WTC11 (cell line): Measurements from ENCODE around the gene CDS1.

Experiments used
- HMGA2 ChIP-seq: fragments of 250-450 bp; sonication (Bioruptor Pico); IDR thresholded peaks from 2 replicates; pipeline ENCODE4 v1.4.0; 2021; ENCODE audit warnings: mild to moderate bottlenecking, moderate library complexity
- NFYB ChIP-seq: sonication (generic); formaldehyde crosslinking; conservative IDR thresholded peaks from 2 replicates; pipeline ENCODE4 v1.8.0; 2022; ENCODE audit warnings: low read depth, missing genetic modification reagents
- TF ChIP-seq, protein P1 (sequence below): fragments of 200-600 bp; IDR thresholded peaks from 2 replicates; pipeline ENCODE4 v1.8.0; 2022; ENCODE audit warnings: antibody characterized with exemption

DNA sequence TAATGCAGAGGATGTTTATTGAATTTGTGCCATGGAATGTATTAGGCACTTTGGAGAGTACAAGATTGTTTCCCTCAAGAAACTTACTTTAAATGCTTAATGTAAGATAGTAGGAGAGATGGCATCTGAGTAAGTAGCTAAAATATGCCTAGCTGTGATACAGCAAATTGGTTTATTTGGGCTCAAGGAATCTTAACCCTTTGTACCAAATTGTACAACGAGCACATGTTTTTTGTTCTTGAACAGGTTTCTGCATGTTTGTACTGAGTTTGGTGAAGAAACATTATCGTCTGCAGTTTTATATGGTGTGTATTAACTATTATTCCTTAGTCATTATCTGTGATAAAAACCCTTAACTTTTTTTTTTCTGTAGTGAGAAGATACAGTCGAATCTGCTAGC lies 48.6 kb downstream of the CDS1 start:
- TF ChIP-seq NFYB (CRISPR knock-in tag) (no peak), HMGA2 (CRISPR knock-in tag) (no peak)
- TF ChIP-seq, protein P1, sequence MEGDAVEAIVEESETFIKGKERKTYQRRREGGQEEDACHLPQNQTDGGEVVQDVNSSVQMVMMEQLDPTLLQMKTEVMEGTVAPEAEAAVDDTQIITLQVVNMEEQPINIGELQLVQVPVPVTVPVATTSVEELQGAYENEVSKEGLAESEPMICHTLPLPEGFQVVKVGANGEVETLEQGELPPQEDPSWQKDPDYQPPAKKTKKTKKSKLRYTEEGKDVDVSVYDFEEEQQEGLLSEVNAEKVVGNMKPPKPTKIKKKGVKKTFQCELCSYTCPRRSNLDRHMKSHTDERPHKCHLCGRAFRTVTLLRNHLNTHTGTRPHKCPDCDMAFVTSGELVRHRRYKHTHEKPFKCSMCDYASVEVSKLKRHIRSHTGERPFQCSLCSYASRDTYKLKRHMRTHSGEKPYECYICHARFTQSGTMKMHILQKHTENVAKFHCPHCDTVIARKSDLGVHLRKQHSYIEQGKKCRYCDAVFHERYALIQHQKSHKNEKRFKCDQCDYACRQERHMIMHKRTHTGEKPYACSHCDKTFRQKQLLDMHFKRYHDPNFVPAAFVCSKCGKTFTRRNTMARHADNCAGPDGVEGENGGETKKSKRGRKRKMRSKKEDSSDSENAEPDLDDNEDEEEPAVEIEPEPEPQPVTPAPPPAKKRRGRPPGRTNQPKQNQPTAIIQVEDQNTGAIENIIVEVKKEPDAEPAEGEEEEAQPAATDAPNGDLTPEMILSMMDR: no peak
